Stimulated activated naive CD8-positive, alpha-beta T cell treated with anti-CD3 and anti-CD28 coated beads, Interleukin-15, amount 100 ng/mL, for 72 hours (primary cell): Measurements from ENCODE around the gene METTL27.
A peak's percentile ranks its signal among the peaks of the same experiment; 100 is the strongest.
"Not testable (repeated sequence)": the region's sequence is repeated elsewhere in the genome, so short reads cannot be mapped to it uniquely, and the experiment has no call there.

Source experiments
- ATAC-seq: fragments of 150-1000 bp; cut with Tn5 transposase; 2 replicates; pipeline ENCODE4 v1.10.0; 2021; ENCODE audit warnings: mild to moderate bottlenecking, moderate library complexity
- DNase-seq, 2 donors: peaks; one replicate each; pipeline ENCODE4 v3.0.0; 2021 to 2022
- H3K27ac Mint-ChIP-seq, 2 donors: one replicate each; pipeline ENCODE4 v1.8.0; 2022; ENCODE audit warnings: mild to moderate bottlenecking in 2 of 2, mixed read lengths in 2 of 2, moderate library complexity in 2 of 2
- H3K27me3 Mint-ChIP-seq: one replicate; pipeline ENCODE4 v1.8.0; 2022; ENCODE audit warnings: mixed read lengths
- H3K4me1 Mint-ChIP-seq: one replicate; pipeline ENCODE4 v1.8.0; 2022; ENCODE audit warnings: mild to moderate bottlenecking, mixed read lengths
- H3K4me3 Mint-ChIP-seq, 2 donors: one replicate each; pipeline ENCODE4 v1.8.0; 2022; ENCODE audit warnings: mild to moderate bottlenecking in 2 of 2, mixed read lengths in 2 of 2, moderate library complexity in 1 of 2
- H3K9me3 Mint-ChIP-seq, 2 donors: one replicate each; pipeline ENCODE4 v1.8.0; 2022; ENCODE audit warnings: mixed read lengths in 2 of 2

The METTL27 gene

GRCh38 chr7:73851410-73852338, 9.4 kb upstream of the METTL27 start:
- Mint-ChIP-seq H3K4me3 (peak overlapping the region in 1 of 2 donors; percentile 26), H3K27me3 (peaks cover 30% of the 10 kb centered on the region), H3K4me1 (peaks cover 35% of the 10 kb centered on the region), H3K27ac (peak overlapping the region; percentile 36 to 79), H3K9me3 (no peaks in the 10 kb centered on the region)
- DNase-seq (peak; percentile 42 to 44), ATAC-seq (peak; percentile 98)

- H3K27me3 Mint-ChIP-seq = peaks cover 23% of the 10 kb centered on the region
- no peak for ATAC-seq
- H3K4me3 Mint-ChIP-seq = no peak overlapping the region
- H3K27ac Mint-ChIP-seq = no peak overlapping the region
- no peaks in the 10 kb centered on the region for H3K9me3 Mint-ChIP-seq
- H3K4me1 Mint-ChIP-seq = peaks cover 35% of the 10 kb centered on the region
- DNase-seq = no peak
Observed at GRCh38 chr7:73850781-73851207, 8.5 kb upstream of the METTL27 start.

- Mint-ChIP-seq H3K4me1 (peaks cover 38% of the 10 kb centered on the region), H3K27me3 (no peaks in the 10 kb centered on the region), H3K4me3 (no peak overlapping the region), H3K27ac (no peak overlapping the region), H3K9me3 (no peaks in the 10 kb centered on the region)
- no peak for ATAC-seq
- DNase-seq = no peak
Observed at GRCh38 chr7:73847941-73848723, 5.8 kb upstream of the METTL27 start.

DNA sequence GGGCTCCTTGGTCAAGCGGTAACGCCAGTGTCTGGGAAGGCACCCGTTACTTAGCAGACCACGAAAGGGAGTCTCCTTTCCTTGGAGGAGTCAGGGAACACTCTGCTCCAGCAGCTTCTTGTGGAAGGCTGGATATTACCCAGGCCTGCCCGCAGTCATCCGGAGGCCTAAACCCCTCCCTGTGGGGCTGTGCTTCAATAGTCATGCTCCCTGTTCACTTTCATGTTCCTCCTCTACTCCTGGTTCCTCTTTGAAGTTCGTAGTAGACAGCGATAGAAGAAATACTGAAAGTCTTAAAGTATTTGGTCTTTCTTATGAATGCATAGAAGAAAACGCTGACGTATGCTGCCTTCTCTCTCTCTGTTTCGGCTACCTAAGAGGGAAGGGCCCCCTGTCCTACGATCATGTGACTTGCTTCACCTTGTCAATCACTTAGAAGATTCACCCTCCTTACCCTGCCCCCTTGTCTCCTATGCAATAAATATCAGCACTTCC, 3.4 kb upstream of the METTL27 start:
- H3K27ac Mint-ChIP-seq, H3K4me3 Mint-ChIP-seq, H3K27me3 Mint-ChIP-seq, H3K9me3 Mint-ChIP-seq, ATAC-seq, DNase-seq: not testable (repeated sequence)
- H3K4me1 Mint-ChIP-seq = peaks cover 37% of the 10 kb centered on the region

DNA sequence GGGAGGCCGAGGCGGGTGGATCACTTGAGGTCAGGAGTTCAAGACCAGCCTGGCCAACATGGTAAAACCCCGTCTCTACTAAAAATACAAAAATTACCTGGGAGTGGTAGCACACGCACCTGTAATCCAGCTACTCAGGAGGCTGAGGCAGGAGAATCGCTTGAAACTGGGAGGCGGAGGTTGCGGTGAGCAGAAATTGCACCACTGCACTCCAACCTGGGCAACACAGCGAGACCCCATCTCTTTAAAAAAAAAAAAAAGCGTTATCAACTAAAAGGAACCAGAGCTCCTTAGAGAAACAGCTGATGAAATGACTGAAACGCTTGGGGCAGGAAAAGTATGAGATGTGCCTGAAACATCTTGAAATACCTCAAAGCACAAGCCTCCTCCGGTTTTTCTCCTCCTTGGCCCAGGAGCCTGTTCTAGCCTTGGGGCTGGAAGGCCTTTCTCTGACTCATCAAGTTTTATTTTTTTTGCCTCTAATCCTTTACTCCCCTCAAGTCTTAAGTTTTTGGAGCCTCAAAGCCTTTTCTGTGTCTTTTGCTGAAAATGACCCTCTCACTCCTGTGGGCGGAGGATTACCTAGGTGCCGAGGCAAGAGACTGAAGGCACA, 2.6 kb upstream of the METTL27 start:
- Mint-ChIP-seq H3K4me3 (no peak overlapping the region), H3K27me3 (no peaks in the 10 kb centered on the region), H3K9me3 (no peaks in the 10 kb centered on the region), H3K4me1 (peaks cover 36% of the 10 kb centered on the region), H3K27ac (no peak overlapping the region)
- DNase-seq (no peak), ATAC-seq (no peak)

DNA sequence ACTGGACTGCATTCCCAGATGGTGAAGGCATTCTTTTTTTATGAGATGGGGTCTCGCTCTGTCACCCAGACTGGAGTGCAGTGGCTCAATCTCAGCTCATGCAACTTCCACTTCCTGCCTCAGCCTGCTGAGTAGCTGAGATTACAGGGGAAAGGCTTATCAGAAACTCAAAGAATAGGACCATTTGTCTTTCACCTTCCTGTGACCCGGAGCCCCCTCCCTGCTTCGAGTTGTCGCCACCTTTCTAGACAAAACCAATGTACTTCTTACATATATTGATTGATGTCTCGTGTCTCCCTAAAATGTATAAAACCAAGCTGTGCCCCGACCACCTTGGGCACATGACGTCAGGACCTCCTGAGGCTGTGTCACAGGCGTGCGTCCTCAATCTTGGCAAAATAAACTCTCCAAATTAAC, 1.8 kb upstream of the METTL27 start:
- Mint-ChIP-seq H3K27ac (peak overlapping the region in 1 of 2 donors; percentile 4), H3K27me3 (no peaks in the 10 kb centered on the region), H3K4me3 (peak overlapping the region; percentile 1 to 29), H3K4me1 (peaks cover 37% of the 10 kb centered on the region), H3K9me3 (no peaks in the 10 kb centered on the region)
- ATAC-seq (no peak), DNase-seq (no peak)

GRCh38 chr7:73841689-73842066, 638 bp downstream of the METTL27 start:
- ATAC-seq (peak; percentile 8), DNase-seq (no peak)
- Mint-ChIP-seq H3K9me3 (no peaks in the 10 kb centered on the region), H3K4me3 (peak overlapping the region; percentile 86 to 90), H3K27me3 (no peaks in the 10 kb centered on the region), H3K27ac (peak overlapping the region in 1 of 2 donors; percentile 83), H3K4me1 (peaks cover 43% of the 10 kb centered on the region)

- H3K27ac Mint-ChIP-seq = no peak overlapping the region
- ATAC-seq (no peak), DNase-seq (no peak)
- H3K9me3 Mint-ChIP-seq = no peaks in the 10 kb centered on the region
- peak overlapping the region in 1 of 2 donors; percentile 90 for H3K4me3 Mint-ChIP-seq
- no peaks in the 10 kb centered on the region for H3K27me3 Mint-ChIP-seq
- peaks cover 37% of the 10 kb centered on the region for H3K4me1 Mint-ChIP-seq
Observed at GRCh38 chr7:73840715-73841379, 1.5 kb downstream of the METTL27 start.

DNA sequence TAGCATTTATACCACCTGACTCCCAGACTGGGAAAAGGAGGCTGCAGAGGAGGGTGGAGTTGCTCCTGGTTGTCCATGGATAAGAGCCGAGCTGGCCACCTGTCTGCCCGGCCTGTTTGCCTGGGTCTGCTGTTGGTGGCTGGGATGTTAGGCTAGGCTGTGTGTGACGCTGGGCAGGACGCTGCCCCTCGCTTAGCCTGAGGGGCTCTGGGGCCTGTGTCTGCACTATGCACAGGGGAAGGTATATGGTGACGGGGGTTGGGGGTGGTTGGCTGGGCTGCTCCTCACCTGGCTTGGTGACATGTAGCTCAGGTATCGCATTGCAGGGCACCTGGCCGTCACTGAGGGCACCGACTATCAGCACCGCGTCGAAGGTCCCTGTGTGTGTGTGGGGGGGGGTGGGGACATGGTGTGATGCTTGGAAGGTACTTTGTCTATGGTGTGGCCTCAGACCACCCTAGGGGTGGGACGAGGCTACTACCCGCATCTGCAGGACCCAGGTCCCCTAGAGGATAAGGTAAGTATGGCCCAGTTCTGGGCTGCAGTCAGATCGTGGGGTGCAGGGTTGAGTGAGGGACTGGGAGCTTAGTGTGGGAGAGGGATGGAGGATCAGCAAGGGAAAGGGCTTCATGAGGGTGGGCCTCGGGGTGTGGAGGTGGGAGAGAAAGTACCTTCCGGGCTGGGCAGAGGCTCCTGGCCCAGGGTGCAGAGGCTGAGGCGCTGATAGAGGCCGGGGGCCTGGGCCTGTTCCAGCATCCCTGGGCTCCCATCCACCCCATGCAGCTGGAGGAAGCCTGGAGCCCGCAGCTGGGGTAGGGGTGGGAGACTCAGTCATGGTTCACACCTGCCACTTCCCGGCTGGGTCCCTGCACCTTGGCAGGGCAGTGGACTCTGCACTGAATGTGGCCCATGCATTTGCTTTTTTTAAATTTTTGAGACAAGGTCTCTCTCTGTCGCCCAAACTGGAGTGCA, 2.3 kb downstream of the METTL27 start:
- Mint-ChIP-seq H3K27ac (no peak overlapping the region), H3K27me3 (no peaks in the 10 kb centered on the region), H3K9me3 (no peaks in the 10 kb centered on the region), H3K4me1 (peaks cover 35% of the 10 kb centered on the region), H3K4me3 (no peak overlapping the region)
- DNase-seq = no peak
- no peak for ATAC-seq

- Mint-ChIP-seq H3K27ac (peak overlapping the region in 1 of 2 donors; percentile 39), H3K4me1 (peaks cover 33% of the 10 kb centered on the region), H3K27me3 (no peaks in the 10 kb centered on the region), H3K4me3 (no peak overlapping the region), H3K9me3 (no peaks in the 10 kb centered on the region)
- ATAC-seq (no peak), DNase-seq (no peak)
Observed at GRCh38 chr7:73839290-73839689, 3.0 kb downstream of the METTL27 start.

GRCh38 chr7:73838642-73839041, 3.7 kb downstream of the METTL27 start:
- DNase-seq = no peak
- no peak overlapping the region for H3K4me3 Mint-ChIP-seq
- no peak for ATAC-seq
- H3K27ac Mint-ChIP-seq = no peak overlapping the region
- H3K9me3 Mint-ChIP-seq = no peaks in the 10 kb centered on the region
- no peaks in the 10 kb centered on the region for H3K27me3 Mint-ChIP-seq
- peaks cover 26% of the 10 kb centered on the region for H3K4me1 Mint-ChIP-seq

DNA sequence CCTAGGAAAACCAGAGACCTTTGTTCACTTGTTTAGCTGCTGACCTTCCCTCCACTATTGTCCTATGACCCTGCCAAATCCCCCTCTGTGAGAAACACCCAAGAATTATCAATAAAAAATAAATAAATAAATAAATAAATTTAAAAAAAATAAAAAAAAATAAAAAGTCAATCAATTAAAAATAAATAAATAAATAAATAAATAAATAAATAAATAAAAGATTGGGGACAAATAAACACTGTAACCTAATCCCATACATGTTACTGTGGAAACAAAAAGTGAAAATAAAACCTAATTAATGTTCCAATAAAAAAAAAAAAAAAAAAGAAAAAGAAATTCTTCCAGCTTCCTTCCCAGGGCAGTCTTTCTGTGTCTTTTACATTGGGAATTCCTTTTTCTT, 5.1 kb downstream of the METTL27 start:
- H3K27ac Mint-ChIP-seq, ATAC-seq, DNase-seq, H3K9me3 Mint-ChIP-seq, H3K4me3 Mint-ChIP-seq, H3K27me3 Mint-ChIP-seq: not testable (repeated sequence)
- H3K4me1 Mint-ChIP-seq = peaks cover 22% of the 10 kb centered on the region

GRCh38 chr7:73834626-73835191, 7.6 kb downstream of the METTL27 start:
- H3K9me3 Mint-ChIP-seq = no peaks in the 10 kb centered on the region
- H3K4me1 Mint-ChIP-seq = peaks cover 10% of the 10 kb centered on the region
- H3K27me3 Mint-ChIP-seq = peaks cover 6% of the 10 kb centered on the region
- no peak for DNase-seq
- ATAC-seq = no peak
- H3K27ac Mint-ChIP-seq = no peak overlapping the region
- no peak overlapping the region for H3K4me3 Mint-ChIP-seq
